Measurements from ENCODE around the gene ADK. TPM values are rescaled to one million over a fixed set of nuclear protein-coding genes. Genes with fewer than 3 reads are reported as not detected.

Gene ADK
- total and polyA plus RNA-seq, 2 of the 13 experiments (the other 11 are each of a cell fraction or from before 2014, with no cell fraction given) = 48.6 to 79.1 TPM

- Histone ChIP-seq H3K9ac (ENCODE audit: insufficient read depth, low read depth, low read length) (no peak overlapping the region), H3K27ac (ENCODE audit: extremely low read length, insufficient read depth, low read length) (no peak overlapping the region), H2AFZ (ENCODE audit: low read length) (no peak overlapping the region), H3K9me3 (ENCODE audit: low read length) (no peaks in the 10 kb centered on the region), H4K20me1 (ENCODE audit: insufficient read depth, low read length) (0 out of 2 replicates have a peak, but pooled peaks cover 2% of the 10 kb centered on the region), H3K79me2 (ENCODE audit: insufficient read depth, low read length) (peaks cover 43% of the 10 kb centered on the region), H3K4me2 (ENCODE audit: low read depth, low read length) (no peak overlapping the region), H3K27me3 (ENCODE audit: control insufficient read depth in 1 of 2, insufficient read depth in 2 of 2, low read length in 2 of 2) (no peaks in the 10 kb centered on the region), H3K36me3 (replicated peaks in 1 of 2; ENCODE audit: control insufficient read depth in 1 of 2, insufficient read depth in 2 of 2, low read length in 2 of 2) (peaks cover 0 to 29% of the 10 kb centered on the region in 2 experiments; a peak in 3 of 5 replicates), H3K4me1 (ENCODE audit: insufficient read depth, low read length) (no peaks in the 10 kb centered on the region), H3K4me3 (replicated peaks in 1 of 3; ENCODE audit: insufficient read depth in 1 of 3, low read depth in 2 of 3, low read length in 3 of 3) (no peak overlapping the region)
- FAIRE-seq = no peak
- in situ Hi-C loops (cut with HindIII; ENCODE audit: extremely low pct_ligation_motif_present, low pct_unique_long_range_greater_than_20kb) (no loop called here), intact Hi-C loops (cut with micrococcal nuclease; ENCODE audit: unreplicated experiment) (no loop called here)
- POLR2A ChIA-PET = no interaction called here
- 100% methylated on average over 1 of the region's 6 CpGs for WGBS (ENCODE audit: low lambda C conversion rate)
- CTCF ChIA-PET (ENCODE audit: low intra/inter-chr PET ratio, low total read pairs) = no interaction called here
- peak; percentile 22; the same call in 2 of the 3 replicates for ATAC-seq
- no TSS peak for BruUV-seq (replicated peaks)
- DNase-seq (ENCODE audit: low spot score) = no peak
- TF ChIP-seq AGO2 (optimal IDR thresholded peaks at IDR 0.05; ENCODE audit: low read depth, low read length) (peak; percentile 35), HOXA7 (CRISPR knock-in tag; IDR thresholded peaks at IDR 0.05) (no peak), CREB1 (IDR thresholded peaks at IDR 0.05) (peak; percentile 58; the same call in 1 of the 2 replicates), CREB1 (CRISPR knock-in tag; IDR thresholded peaks at IDR 0.05) (no peak), KLF6 (CRISPR knock-in tag; IDR thresholded peaks at IDR 0.05) (no peak)
Measured at GRCh38 chr10:74206746-74207145, 55.7 kb downstream of the ADK start.

- Histone ChIP-seq H4K20me1 (ENCODE audit: insufficient read depth, low read length) (peaks cover 6% of the 10 kb centered on the region; the same call in 1 of the 2 replicates), H2AFZ (ENCODE audit: low read length) (no peak overlapping the region), H3K27me3 (ENCODE audit: control insufficient read depth in 1 of 2, insufficient read depth in 2 of 2, low read length in 2 of 2) (no peaks in the 10 kb centered on the region), H3K4me2 (ENCODE audit: low read depth, low read length) (no peak overlapping the region), H3K9me3 (ENCODE audit: low read length) (no peaks in the 10 kb centered on the region), H3K9ac (ENCODE audit: insufficient read depth, low read depth, low read length) (no peak overlapping the region), H3K79me2 (ENCODE audit: insufficient read depth, low read length) (peaks cover 48% of the 10 kb centered on the region), H3K27ac (ENCODE audit: extremely low read length, insufficient read depth, low read length) (no peak overlapping the region), H3K4me1 (ENCODE audit: insufficient read depth, low read length) (no peaks in the 10 kb centered on the region), H3K36me3 (replicated peaks in 1 of 2; ENCODE audit: control insufficient read depth in 1 of 2, insufficient read depth in 2 of 2, low read length in 2 of 2) (peaks cover 1 to 22% of the 10 kb centered on the region in 2 experiments; a peak in 3 of 5 replicates), H3K4me3 (replicated peaks in 1 of 3; ENCODE audit: insufficient read depth in 1 of 3, low read depth in 2 of 3, low read length in 3 of 3) (no peak overlapping the region)
- in situ Hi-C loops (cut with HindIII; ENCODE audit: extremely low pct_ligation_motif_present, low pct_unique_long_range_greater_than_20kb) (no loop called here), intact Hi-C loops (cut with micrococcal nuclease; ENCODE audit: unreplicated experiment) (no loop called here)
- FAIRE-seq (no peak), ATAC-seq (peak; percentile 60), DNase-seq (ENCODE audit: low spot score) (no peak)
- 83% methylated on average over 2 of the region's 7 CpGs for WGBS (ENCODE audit: low lambda C conversion rate)
- CTCF ChIA-PET (ENCODE audit: low intra/inter-chr PET ratio, low total read pairs) = no interaction called here
- TF ChIP-seq AGO2 (optimal IDR thresholded peaks at IDR 0.05; ENCODE audit: low read depth, low read length) (peak; percentile 40), ZNF510 (CRISPR knock-in tag; IDR thresholded peaks at IDR 0.05; ENCODE audit: low read depth) (no peak)
- POLR2A ChIA-PET = no interaction called here
- no TSS peak for BruUV-seq (replicated peaks)
Measured at GRCh38 chr10:74207691-74208480, 56.9 kb downstream of the ADK start.
